ENCODE data around the gene FAM168A.

FAM168A gene

GRCh38 chr11:73420136-73420535 lies 177.8 kb downstream of the FAM168A start:
- no peak for DNase-seq

GRCh38 chr11:73416786-73417185 lies 181.1 kb downstream of the FAM168A start:
- no peak for DNase-seq

DNA sequence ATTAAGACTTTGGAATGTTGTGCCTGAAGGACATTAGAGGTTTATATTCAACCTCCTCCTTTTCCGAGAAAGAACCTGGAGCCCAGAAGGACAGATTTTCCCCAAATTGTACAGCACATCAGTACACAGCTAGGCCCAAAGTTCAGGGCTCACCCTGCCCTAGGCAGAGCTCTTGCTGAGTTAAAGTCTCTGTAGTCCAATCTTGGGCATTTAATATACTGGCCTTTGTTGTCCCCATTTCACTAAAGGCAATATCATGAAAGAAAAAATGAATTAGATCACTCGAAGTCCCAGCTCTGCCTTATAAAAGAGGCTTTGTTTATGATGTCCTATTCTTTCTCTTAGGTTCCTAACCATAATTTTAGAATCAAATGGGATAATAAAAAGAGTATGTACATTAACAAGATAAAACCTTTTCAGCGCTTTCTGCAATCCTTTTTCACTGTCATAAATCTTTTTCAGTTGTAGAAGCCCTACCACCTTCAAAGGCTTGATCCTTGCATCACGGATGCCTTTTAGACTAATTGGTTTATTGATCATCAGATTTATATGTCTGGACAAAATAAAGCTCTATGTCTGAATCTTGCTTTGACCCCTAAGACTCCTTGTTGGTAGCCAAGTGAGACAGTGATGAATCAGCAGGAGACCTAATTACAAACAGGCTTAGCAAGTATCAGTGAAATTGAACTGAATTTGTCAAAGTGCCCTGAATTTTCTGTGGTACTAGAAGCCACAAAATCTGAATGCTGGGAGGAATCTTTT lies 181.9 kb downstream of the FAM168A start:
- no peak for DNase-seq

GRCh38 chr11:73414977-73415651 lies 182.8 kb downstream of the FAM168A start:
- no peak for DNase-seq

DNA sequence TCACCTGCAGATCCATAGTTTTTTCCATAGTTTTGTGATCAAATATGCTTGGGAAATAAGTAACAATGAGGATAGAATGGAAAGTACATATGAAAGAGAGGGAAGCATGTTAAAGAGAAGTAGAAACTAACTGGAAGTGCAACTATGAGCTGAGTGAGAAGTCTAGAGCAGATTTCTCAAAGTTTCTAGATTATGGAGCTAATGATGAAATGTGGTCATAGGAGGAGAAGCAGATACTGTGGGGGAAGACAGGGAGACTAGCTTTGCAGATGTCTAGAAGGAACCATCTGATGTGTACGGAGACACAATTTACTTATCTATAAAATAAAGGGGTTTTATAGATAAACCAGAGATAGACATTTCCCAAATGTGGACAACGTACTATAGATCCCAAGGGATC lies 184.7 kb downstream of the FAM168A start:
- no peak for DNase-seq

GRCh38 chr11:73412308-73412707 lies 185.6 kb downstream of the FAM168A start:
- DNase-seq, result no peak

DNA sequence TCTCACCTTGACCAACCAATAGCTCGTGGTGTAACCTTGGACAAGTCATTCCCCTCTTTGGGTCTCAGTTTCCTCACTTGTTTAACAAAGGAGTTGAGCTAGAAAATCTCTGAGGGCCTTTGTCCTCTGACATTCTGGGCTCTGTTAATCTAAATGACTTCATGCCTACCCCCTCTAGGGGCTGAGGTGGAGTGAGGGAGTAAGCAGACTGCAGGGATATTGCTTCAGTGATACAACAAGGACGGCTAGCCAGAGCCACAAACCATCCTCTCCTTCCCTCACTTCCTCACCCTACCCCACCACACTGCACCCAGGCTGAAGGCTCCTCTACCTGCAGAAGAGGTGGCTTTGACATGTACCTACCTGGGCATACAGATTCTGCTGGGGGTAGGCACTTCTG lies 186.9 kb downstream of the FAM168A start:
- DNase-seq, result no peak

DNA sequence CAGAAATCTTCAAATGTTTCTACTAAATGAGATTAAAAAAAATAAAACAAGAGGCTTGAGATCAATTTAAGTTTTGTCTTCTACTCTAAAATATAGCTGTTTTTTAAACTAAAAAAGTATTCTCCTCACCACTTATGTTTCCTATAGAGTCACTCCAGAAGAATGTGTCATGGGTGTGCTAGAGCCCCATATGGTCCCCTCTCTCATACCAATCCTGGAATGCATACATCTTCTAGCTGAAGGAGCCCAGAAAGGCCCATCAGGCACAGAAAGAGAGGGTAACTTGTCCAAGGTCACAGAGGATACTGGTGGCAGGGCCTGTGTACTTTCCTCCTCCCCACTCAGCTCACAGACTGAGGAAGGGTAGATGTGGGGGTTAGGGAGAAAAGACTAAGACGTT lies 187.3 kb downstream of the FAM168A start:
- DNase-seq, result no peak

DNA sequence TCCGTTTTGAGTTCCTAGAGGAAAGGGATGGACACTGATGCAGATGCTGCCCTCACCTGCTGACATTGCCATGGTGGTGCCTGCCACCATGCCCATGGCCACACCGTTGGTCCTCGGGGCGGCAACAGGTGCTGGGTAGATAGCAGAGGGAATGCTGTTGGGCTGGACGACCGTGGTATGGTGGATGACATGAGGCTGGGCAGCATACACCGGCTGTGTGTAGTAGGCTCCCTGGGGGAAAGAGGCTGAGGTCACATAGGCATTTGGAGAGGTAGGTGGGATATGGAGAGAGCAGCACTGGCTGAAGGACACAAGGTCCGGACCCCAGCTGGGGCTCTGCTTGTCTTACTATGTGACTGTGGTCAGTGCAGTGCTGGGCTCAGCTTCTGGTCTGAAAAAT lies 188.5 kb downstream of the FAM168A start:
- no peak for DNase-seq

DNA sequence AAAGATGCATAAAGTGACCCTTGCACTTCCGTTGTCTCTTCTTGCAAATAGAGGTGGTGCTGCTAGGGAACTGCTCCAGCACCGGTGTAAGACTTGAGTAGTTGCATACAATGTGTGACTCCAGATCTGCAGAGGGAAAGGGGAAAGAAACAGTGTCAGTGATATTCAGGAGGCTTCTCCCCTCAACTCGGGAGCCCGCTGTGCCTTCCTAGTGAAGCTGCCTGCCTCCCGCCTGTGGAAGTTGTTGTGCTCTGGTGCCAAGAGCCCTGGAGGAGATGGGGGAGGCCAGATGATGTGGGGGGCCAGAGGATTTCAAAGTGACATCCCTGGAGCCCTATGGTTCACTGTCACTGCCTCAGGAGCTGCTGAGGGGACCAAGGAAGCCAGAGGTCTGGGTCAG lies 191.3 kb downstream of the FAM168A start:
- DNase-seq, result no peak

GRCh38 chr11:73406131-73406530 lies 191.8 kb downstream of the FAM168A start:
- DNase-seq, result no peak

DNA sequence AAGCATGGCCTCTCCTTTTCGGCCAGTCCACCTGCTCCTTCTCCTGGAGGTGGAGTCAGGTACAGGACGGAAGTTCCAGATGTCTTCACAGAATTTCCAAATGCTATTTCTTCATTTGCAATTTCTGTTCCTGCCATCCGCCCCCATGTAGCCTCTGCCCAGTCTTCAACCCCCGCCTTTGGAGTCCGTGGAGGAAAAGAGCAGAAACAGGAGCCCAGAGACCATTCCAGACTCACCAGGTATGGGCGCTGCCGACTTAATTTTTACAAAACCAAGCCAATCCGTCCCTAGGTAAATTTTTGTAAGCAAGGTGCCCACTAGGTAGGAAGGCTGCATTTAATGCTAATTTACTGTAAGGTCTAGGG lies 192.8 kb downstream of the FAM168A start:
- no peak for DNase-seq

DNA sequence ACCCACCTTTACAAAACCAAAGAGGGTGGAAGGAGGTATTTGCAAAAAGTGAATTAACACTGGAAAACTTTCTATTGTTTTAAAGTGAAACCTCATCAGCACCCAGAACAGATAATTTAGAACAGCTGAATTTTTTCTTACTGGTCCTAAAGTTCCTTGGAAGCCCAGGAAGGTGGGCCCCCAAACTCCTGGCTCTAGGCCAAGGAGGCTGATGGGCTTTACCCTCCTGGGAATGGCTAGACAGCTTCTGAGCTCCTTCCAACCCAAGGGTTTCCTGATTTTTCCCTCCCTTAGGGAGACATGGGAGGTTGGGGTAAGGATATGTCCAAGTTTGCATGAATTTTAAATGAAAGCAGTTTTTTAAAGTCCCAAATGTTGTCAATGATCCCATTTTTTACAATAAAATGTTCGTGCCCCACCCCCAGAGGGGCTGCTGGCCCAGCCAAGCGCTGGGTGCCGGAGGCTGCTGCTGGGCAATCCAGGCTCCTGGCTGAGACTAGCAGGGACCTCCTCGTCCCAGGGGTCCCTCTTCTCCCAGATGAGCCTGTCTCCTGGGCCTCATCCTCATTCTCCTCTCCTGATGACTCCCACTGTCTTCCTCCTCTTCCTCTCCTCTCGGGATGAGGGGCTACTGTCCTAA lies 193.3 kb downstream of the FAM168A start:
- DNase-seq, result no peak

GRCh38 chr11:73404048-73404447 lies 193.9 kb downstream of the FAM168A start:
- DNase-seq, result no peak

DNA sequence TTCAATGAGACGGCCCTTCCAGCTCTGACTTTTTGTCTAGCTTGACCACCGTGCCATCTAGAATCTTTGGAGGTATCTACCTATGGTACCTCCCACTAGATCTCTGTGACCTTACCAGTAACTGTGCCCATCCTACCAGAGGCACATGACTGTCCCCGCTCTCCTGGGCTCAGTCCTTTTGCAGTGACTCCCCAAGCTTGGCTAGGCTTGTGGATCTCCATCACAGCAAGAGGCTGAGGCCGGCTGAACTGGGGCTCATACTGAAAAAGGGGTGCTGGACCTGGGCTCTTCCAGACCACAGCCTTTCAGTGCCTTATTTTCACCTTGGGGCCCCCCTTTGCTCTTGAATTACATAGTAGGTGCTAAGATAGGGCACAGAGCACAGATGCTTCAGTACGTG lies 194.4 kb downstream of the FAM168A start:
- DNase-seq, result no peak

DNA sequence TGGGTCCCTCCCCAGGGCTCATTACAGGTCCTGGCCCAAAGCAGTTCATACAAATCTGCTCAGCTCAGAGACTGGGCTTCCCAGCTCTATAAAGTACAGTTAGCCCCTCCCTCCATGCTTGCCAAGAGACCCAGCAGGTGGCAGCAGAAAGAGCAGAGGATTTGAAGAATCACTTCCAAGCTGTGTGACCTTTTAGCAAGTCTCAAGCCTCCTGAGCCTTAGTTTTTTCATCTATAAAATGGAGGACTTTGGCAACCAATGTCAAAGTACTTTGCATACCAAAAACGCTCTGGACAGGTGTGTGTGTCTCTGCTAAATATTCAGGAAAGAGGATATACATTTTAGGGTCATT lies 195.1 kb downstream of the FAM168A start:
- DNase-seq, result no peak

GRCh38 chr11:73401924-73402833 lies 195.7 kb downstream of the FAM168A start:
- no peak for DNase-seq

DNA sequence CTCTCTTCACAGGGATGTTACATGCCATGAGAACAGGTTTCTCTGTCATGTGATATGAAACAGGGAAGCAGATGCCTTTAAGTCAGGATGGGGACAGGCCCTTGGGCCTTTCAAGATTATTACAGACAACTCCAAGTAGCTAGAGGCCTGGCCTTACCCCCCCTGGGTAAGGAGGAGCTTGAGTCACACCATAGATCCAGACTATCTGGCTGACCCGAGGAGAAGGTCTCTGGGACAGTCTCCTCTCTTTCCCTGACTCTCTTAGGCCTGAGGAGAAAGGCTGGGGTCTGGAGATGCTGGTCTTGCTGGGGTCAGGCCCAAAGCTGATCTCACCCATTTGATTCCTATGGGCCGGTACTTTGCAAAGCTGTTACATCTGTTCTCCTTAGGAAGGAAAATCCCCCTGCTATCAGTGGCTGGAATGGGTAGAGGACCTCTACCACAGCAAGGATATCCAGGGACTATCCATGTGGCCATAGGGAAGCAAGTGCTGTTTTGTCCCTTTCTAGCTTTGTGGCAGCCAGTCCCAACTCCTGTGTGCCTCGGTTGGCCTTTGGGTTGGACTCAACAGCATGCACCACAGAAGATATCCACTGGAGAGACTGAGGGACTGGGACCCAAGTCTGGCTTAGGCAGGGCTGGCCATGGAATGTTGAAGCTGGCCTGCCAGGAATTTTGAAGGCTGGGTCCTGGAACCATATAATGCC lies 196.5 kb downstream of the FAM168A start:
- DNase-seq, result no peak

- no peak for DNase-seq
Measured at GRCh38 chr11:73400293-73400692, 197.6 kb downstream of the FAM168A start.

- DNase-seq, result no peak
Measured at GRCh38 chr11:73399636-73400035, 198.3 kb downstream of the FAM168A start.

DNA sequence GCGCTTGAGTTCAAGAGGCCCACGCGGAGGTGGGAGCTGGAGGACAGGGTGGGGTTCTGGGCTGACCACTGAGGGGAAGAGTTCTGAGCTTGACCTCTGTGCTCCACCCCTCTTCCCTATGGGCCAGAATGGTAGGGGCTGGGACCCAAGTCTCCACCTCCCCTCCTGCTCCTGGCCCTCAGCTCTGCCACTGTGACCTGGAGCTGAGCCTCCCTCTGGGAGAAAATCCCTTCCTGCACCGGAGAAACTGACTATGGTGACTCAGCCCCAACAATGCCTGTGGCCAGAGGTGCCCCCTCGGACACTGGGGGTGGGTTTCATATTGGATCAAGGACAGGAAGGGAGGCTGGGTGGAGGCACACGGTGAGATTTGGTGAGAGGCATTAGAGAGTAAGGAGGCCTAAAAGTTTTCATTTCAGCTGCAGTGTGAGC lies 198.7 kb downstream of the FAM168A start:
- DNase-seq, result no peak

- no peak for DNase-seq
Measured at GRCh38 chr11:73398721-73399120, 199.2 kb downstream of the FAM168A start.

DNA sequence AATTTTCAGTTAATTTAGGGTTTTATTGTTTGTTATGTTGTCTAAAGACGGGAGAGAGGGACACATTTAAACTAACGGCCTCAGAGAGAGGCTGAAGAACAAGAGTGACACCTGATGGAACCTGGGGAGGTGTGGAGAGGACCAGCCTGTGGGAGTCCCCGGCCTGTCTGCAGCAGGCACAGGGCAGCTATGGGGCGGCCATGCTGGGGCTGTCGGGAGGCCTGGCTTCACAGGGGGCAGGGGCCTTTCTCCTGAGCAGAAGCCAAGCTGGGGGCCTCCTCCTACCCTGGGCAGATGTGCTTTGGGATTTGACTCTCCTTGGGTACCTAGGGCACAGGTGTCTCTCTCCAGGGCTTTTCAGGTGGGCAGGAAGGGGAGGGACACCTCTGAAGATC lies 199.8 kb downstream of the FAM168A start:
- no peak for DNase-seq
